ENCODE measurements around the gene IL4I1. TPM values are rescaled to one million over a fixed set of nuclear protein-coding genes. Genes with fewer than 3 reads are reported as not detected.
A peak's percentile ranks its signal among the peaks of the same experiment; 100 is the strongest.

Gene IL4I1
- total RNA-seq, 1 donor, result 0.43 TPM

- H3K4me3 ChIP-seq (ENCODE audit: low read depth, low read length), result peak overlapping the region; percentile 89
- DNase-seq (ENCODE audit: low read depth), result no peak
- TF ChIP-seq, protein P1, sequence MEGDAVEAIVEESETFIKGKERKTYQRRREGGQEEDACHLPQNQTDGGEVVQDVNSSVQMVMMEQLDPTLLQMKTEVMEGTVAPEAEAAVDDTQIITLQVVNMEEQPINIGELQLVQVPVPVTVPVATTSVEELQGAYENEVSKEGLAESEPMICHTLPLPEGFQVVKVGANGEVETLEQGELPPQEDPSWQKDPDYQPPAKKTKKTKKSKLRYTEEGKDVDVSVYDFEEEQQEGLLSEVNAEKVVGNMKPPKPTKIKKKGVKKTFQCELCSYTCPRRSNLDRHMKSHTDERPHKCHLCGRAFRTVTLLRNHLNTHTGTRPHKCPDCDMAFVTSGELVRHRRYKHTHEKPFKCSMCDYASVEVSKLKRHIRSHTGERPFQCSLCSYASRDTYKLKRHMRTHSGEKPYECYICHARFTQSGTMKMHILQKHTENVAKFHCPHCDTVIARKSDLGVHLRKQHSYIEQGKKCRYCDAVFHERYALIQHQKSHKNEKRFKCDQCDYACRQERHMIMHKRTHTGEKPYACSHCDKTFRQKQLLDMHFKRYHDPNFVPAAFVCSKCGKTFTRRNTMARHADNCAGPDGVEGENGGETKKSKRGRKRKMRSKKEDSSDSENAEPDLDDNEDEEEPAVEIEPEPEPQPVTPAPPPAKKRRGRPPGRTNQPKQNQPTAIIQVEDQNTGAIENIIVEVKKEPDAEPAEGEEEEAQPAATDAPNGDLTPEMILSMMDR (IDR thresholded peaks at IDR 0.05; ENCODE audit: insufficient read depth, low read depth, low read length), result no peak
Observed at GRCh38 chr19:49852631-49853126, 44.0 kb downstream of the IL4I1 start.

GRCh38 chr19:49851456-49852259, 45.0 kb downstream of the IL4I1 start:
- DNase-seq (ENCODE audit: low read depth), result peak; percentile 44
- TF ChIP-seq, protein P1 (IDR thresholded peaks at IDR 0.05; ENCODE audit: insufficient read depth, low read depth, low read length), result no peak

DNA sequence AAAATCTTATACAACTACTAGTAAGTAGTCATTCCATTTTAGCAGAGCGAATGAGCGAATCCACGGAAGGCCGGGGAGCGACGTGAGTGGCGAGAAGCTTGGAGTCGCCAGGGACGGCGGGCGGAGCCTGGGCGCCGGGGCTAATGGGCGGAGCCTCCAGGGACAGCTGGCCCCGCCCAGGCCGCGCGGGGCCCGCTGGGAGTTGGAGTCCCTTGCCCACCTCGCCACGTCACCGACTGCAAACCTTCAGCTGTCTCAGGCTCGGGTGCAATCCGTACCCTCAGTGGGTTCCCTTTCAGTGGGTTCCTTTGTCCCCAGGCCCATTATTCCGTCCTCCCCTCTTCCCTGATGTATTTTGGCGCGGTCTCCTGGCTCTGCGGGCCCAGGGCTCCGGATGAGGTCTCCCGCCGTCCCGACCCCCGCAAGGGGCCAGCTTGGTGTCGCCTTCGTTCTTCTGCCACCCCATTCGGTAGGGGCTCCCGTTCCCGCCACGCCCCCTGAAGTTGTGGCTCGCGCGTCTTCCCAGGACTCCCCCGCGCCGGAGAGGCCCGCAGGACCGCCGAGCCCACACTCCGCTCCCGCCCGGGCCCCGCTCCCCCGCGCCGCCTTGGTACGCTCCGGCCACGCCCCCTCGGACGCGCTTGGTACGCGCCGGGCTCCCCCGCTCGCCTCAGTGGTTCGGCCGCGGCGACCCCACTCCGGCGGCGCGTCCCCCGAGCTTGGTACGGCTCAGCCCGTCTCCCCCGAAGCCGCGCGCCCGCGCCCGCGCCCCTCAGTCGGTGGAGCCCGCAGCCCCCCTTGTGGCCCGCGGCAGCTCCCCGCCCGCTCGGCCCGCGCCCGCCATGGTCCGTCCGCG, 46.0 kb downstream of the IL4I1 start, which contains the start of gene PTOV1:
Gene PTOV1, plus strand, starts transcription at position 673 of the 856 bp plus-strand sequence.
- DNase-seq (ENCODE audit: low read depth), result peak; percentile 95
- H3K4me3 ChIP-seq (ENCODE audit: low read depth, low read length), result peak within 1 kb of the TSS; percentile 89
- TF ChIP-seq, protein P1 (IDR thresholded peaks at IDR 0.05; ENCODE audit: insufficient read depth, low read depth, low read length), result no peak

More at GRCh38 chr19:49851456-49852259, 45.0 kb downstream of the IL4I1 start:
- H3K4me3 ChIP-seq (ENCODE audit: low read depth, low read length), result peak overlapping the region; percentile 89

DNA sequence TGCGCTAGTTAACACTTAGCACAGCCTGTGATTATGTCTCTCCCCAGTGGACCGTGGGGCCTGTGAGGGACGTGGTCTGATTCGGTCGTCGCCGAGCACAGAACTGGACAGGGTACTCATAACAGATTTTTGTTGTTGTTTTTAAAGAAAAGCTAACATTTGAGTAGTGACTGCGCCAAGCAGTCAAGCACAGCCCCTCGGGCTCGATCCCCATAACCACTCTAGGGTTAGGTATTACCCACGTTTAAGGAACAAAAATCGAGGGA, 46.5 kb downstream of the IL4I1 start:
- TF ChIP-seq, protein P1 (IDR thresholded peaks at IDR 0.05; ENCODE audit: insufficient read depth, low read depth, low read length), result no peak
- DNase-seq (ENCODE audit: low read depth), result no peak
- peak overlapping the region; percentile 89 for H3K4me3 ChIP-seq (ENCODE audit: low read depth, low read length)

GRCh38 chr19:49849433-49850220, 47.1 kb downstream of the IL4I1 start:
- DNase-seq (ENCODE audit: low read depth), result no peak
- H3K4me3 ChIP-seq (ENCODE audit: low read depth, low read length), result peak overlapping the region; percentile 89
- TF ChIP-seq, protein P1 (IDR thresholded peaks at IDR 0.05; ENCODE audit: insufficient read depth, low read depth, low read length), result no peak

DNA sequence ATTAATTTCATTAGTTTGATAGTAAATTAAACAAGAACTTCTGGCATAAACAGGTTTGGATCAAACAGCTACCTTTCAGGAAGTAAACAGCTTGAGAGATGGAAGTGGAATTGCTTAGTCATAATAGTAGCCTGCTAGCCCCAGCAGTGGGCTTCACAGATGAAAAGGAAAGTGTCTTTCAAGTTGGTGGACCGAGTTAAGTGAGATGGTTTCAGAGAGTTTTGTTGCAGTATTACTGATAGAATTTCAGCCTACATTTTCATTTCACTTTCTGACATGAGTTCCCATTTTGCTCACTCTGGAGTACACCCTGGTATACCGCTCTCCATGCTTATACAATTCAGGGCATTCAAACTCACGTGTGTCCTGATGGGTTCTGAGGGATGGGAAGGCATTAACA, 47.7 kb downstream of the IL4I1 start:
- TF ChIP-seq, protein P1 (IDR thresholded peaks at IDR 0.05; ENCODE audit: insufficient read depth, low read depth, low read length), result no peak
- DNase-seq (ENCODE audit: low read depth), result no peak
- H3K4me3 ChIP-seq (ENCODE audit: low read depth, low read length), result no peak overlapping the region

Data from fibroblast of villous mesenchyme (primary cell).